GM18508 (cell line): ENCODE data around the gene PTPRM.

ENCODE experiments used
- ATAC-seq: cut with Tn5 transposase; IDR thresholded peaks from one replicate; pipeline ENCODE4 v1.9.1; 2021; ENCODE audit warnings: moderate number of reproducible peaks; ENCODE audit not compliant: insufficient read depth, unreplicated experiment

The PTPRM gene

DNA sequence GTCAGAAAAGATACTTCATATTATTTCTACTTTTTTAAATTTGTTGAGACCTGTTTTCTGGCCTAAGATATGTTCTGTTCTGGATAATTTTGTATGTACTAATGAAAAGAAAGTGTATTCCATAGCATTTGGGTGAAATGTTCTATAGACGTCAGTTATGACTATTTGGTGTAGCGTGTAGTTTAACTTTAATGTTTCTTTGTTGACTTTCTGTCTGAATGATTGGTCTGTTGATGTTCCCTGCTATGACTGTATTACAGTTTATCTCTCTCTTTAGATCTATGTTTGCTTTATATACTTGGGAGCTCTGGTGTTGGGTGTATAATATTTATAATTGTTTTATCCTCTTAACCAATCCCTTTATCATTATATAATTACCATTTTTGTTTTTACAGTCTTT, 352.4 kb downstream of the PTPRM start:
- no peak for ATAC-seq

DNA sequence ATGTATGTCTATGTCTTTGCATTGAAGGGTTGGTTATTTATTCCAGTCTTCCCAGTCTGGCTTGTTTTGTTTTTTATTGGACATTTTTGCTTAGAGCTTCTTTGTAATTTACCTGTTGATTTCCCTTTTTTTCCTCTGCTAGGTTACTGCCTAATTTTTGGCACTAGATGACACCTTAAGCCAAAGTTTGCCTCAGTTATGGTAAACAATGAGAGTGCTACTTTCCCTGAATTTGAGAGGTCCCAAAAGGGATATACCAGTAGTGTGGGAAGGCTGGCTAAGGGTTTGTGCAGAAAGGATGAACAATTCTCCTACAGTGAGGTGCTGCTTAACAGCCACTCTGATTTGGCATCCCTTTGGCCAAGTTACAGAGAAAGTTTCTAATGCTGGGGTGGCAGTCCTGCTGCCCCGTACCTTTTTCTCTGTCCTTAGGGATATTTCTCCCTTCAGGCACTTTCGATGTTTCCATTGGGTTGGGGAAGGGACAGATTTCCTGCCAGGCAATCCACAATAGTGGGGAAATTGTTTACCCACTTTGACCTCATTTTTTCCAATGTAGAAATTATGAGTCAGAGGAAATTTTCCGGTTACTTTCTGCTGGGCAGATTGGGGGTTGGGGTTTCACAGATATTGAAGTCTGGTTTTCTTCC, 354.9 kb downstream of the PTPRM start:
- no peak for ATAC-seq

DNA sequence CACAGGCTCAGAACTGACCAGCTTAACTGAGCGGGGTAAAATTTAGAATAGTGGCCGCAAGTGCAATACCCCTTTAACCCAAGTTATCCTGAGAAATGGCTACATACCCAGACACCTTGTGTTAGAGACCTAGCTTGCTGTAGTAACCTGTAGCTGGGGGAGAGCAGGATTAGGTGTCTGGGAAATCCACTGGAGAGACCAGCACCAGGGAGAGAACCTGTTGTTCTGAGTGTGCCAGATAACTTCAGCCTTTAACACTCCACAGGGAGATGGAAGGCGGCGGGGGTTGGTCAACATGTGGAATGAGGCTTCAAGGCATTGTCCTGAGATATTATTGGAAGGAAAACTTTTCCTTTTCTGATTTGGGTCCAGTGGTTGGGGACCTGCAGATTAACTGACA, 356.0 kb downstream of the PTPRM start:
- no peak for ATAC-seq

DNA sequence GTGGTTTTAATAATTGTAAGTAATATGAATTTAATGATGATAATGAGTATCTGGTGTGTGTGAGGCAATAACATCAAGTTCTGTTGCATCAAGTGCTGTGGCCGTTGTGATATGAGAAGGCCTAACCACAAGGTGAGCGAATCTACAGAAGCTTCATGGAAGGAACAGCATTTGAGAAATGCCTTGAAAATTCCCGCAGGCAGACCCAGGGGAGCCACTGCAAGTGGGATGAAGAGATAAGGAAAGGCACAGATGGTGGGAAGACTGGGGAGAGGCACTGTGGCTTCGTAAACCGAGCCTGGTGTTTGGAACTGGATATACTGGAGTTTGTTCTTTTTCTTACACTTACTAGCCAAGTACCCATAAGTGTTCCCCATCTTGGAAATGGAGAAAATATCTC, 357.5 kb downstream of the PTPRM start:
- no peak for ATAC-seq

DNA sequence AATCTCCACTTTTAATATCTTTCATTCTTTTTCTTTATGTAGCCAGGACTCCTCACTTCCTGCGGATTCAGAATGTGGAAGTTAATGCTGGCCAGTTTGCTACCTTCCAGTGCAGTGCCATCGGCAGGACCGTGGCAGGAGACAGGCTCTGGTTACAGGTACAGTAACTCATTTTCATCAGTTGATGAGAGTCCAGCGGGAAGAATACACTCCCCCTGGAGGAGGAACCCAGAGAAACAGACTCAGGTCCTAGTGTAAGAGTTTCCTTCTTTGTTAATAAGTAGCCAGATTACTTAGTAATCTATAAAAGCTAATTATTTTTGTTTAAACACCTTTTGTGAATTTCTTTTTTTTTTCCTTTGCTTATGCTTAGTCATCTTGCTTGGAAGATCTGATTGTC, 359.4 kb downstream of the PTPRM start:
- ATAC-seq, result no peak

DNA sequence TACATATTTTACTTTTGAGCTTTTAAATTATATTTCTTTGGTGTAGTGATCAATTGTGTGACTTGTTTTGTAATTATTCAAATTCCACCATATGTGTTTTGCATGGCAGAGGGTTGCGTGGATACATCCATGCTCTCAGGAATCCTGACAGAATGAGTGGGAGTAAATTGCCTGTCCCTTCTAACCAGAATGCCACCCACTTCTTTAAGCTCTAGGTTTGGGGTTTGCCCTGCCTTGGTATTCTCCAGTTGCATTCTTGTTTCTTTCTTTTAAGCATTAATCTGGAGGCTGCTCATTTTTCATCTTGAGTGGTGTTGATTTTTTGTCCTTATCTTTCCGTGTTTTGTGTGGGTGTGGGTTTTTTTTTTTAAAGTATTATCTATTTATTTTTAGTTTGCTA, 360.0 kb downstream of the PTPRM start:
- no peak for ATAC-seq

DNA sequence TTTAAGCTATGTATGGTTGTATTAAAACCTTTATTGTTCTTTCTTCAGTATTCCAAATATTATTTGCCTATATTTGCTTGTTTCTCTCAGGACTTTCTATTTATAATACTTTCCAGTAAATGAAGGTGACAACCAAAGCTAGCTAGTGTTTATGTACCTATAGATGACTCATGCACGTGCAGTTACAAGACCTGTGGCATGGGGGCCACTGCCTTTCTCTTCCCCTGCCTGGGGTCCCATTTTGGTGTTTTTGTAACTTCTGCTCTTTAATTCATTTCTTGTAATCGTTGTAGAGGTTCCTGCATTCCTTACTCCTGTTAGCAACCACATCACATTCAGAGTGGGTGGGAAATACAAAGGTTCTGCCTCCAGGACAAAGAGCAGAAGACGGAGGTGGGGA, 364.6 kb downstream of the PTPRM start:
- ATAC-seq, result no peak

DNA sequence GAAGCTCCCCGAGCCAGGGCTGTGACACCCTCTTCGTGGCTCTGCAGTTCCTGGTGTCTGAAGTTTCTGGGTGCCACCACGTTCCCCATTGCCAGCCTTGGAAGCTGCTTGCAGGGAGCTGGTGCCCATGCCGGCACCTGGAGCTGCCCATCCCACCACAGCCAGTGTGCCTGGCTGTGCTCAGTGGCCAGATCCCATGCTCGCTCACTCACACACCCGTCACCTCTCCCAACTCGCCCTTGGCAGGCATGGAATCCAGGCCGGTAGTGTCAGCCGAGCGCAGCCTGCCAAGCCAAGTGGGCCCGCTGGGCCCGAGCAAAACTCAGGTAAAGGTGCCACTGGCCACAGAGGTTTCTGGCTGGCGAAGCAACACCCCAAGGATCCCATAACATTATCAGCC, 370.2 kb downstream of the PTPRM start:
- no peak for ATAC-seq

DNA sequence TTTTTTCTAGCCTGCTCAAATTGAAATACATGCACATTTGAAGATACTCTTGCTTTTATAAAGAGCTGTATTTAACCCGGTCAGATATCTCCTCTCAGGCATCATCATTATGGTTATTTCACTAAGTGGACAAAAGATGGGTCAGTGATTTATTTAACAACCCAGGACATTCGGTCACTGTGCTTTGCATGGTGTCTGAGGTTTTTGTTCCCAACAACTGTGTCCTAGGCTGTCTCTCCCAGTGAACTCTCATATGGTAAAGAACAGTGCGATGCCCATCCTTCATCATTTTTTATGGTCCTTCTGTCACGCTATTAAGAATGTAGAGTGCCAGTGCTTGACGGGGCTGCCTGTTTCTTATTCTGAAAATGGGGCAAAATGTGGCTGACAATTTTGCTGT, 372.4 kb downstream of the PTPRM start:
- ATAC-seq, result no peak

DNA sequence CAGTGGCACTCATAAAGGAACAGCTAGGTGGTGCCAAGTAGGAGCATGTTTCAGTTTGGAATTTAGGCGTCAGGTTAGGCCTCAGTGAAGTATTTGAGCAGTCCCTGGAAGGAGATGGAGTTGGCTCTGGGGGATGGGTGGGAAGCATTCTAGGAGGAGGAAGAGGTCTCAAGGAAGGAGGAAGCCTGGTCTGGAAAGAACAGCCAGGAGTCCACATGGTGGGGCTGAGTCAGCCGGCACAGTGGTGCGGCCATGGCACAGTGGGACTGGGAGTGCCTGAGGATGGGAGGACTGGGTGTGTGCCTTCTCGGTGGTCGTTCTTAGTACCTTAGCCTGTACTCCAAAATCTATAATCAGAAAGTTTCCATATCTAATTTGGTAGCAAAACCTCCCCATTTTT, 373.3 kb downstream of the PTPRM start:
- no peak for ATAC-seq

DNA sequence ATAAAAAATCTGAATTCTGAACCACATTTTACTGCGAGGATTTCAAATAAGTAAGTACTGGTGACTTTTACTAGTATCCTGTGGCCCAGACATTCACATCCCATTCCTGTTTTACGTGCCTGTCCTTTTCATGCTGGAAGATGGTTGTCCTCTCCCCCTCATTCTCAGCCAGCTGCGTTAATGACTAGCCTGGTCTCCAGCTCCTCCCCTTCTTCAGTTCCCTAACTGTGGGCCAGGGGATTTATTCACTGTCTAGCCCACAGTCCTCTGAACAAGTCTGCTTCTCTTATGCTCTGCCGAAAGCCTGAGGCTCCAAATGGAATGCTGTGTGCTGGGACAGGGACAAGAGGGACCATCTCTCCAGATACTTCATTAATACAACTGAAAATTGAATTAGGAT, 373.9 kb downstream of the PTPRM start:
- ATAC-seq, result no peak

DNA sequence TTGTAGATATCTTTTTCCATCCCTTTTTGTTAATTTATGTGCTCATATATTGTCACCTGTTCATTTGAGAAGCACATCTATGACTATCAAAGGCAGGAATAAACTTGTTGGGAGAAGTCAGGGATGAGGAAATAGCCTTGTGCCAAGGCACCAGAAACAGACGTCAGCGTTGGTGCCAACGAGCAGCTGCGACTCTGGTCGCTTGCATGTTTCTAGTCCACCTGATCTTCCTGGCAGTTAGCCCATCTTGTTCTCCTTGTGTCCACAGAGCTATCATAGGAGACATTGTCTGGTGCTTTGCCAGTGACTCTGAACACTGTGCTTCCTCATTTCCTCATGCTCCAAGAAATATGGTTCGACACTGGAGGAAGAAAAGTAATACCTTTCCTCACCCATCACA, 374.4 kb downstream of the PTPRM start:
- no peak for ATAC-seq

DNA sequence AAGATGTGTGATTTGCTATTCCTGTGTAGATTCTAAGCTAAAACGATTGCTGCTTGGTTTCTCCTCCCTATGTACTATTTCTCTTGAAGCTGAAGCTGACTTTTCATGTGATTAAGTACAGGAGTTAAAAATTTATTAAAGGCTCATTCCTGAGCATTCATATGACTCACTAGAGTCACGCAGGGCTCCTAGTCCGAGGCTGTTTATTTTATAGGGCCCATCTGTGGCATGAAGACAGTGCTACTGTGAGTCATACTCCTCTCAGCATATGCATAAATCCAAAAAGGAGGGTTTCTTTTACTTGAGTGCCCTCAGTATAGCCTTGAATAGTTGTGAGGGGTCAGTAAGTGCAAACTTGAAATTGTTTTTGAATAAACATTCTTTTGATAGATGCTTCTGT, 378.8 kb downstream of the PTPRM start:
- ATAC-seq, result no peak

DNA sequence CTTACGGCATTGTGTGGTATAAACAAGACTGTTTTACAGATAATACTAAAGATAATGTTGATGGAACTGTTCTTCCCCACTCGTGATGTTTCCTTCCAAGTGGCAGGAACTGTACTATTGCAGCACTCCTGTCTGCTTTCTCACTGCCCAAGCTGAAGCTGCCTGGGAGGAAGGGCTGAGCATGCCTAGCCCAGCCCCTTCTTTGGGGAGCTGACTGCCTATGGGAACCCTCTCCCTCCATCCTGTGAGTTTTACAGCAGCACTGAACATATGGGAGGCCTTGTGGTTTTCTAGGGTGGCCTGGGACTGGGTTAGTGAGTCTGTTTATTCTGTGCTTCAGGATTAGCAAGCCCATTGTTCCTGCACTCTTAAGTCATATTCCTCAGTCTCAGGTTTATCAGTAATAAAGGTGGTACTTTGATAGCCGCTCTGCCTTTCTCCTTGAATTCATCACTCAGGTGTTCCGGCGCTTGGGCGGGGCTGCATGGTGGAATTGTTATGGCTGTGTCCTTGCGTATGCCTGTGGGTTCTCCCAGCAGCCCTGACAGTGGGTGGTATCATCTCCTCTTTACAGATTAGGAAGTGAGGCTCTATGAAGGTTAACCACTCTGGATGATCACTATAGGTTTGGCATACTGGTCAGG, 379.7 kb downstream of the PTPRM start:
- no peak for ATAC-seq

DNA sequence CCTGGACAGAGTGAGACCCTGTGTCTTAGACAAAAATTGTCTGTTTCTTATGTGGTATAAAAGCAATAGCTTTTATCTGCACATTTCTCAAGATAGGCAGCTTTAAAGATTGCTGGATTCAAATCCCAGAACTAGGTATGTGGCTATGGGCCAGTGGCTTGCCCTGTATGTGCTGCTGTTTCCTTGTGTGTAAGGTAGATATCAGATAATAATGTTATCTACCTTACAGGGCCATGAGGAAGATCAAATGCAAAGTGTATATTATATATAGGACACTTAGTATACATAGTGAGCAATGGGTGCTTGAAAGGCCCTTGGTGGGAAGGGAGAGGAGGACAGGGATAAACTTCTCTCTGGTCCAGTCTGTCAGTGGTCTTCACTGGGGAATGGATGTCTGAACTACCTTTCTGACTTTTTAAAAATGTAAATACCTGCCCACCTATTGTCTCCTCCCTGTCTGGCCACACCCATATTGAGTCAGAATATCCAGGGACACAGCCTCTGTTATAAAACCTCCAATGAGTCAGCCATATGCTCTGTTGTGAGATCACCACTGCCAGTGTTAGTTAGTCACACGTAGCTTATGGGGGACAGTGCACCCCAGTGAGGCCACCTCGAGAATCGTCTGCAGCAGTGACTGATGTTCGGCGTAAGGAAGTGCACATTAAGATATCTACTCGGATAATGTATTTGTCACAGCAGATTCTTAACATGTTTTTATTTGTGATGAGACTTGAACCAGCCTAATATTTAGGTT, 383.4 kb downstream of the PTPRM start:
- ATAC-seq, result no peak

DNA sequence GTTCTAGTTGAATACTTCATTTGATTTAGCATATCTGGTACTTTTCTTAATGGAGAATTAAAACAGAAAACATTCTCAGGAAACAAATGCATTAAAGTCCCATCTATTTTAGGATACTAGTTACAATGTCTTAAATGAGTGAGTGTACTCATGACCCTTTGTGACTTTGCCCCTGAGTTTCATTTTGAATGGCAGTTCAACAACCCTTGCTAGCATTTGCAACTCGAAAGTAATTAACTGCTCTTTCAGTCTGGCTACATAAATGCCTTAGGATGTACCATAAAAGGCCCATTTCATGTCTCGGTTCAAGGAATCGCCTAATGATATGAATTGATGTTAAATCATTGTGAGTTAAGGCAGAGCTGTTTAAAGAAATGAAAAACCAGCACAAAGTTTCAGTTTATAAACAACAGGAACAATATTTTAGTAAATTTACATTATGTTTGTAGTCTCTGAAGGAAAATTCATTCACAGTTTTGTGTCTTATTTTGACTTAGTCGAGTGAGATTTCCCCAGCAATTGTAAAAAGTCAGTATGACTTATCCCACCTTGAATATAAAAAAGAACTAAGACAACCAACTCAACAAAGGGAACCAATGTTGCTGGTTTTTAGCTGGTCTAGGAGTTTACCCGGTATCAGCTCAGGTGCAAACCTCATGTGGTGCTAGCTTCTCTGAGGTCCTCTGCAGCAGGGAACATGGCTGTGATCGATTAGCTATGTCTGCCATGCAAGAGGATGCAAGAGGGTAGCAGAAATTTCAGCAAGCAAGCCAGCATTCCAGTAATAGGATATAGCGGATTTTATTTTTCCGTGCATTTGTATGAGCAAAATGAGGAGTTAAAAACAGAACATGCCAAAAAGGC, 386.2 kb downstream of the PTPRM start:
- peak; percentile 83 for ATAC-seq

DNA sequence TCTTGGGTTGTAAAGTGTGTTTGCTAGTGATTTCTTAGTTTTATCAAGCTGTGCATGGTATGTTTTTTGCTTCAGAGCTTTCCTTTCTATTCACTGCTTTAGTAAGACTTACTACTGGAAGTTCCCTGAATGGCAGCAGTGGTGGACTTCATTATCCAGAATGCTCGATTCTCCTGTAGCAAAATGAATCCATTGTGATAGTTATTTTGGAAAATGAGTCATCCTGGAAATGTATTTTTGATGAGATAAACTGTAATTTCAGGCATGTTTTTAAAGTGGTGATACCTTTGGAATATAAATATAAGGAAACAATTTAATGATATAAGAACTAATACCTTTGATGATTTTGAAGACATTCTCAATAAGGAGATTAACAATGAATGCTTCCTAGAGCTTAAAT, 387.1 kb downstream of the PTPRM start:
- no peak for ATAC-seq

DNA sequence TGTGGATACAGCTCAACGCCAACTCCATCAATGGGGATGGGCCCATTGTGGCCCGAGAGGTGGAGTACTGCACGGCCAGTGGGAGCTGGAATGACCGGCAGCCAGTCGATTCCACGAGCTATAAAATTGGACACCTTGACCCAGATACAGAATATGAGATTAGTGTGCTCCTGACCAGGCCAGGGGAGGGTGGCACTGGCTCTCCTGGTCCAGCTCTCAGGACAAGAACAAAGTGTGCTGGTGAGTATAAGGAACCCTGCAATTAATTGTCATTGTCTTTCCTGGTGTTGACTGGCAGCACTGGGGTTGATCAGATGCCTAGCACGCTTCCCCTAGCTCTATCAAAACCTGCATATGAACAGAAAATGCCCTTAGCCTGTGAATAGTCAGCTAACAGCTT, 388.1 kb downstream of the PTPRM start:
- no peak for ATAC-seq

DNA sequence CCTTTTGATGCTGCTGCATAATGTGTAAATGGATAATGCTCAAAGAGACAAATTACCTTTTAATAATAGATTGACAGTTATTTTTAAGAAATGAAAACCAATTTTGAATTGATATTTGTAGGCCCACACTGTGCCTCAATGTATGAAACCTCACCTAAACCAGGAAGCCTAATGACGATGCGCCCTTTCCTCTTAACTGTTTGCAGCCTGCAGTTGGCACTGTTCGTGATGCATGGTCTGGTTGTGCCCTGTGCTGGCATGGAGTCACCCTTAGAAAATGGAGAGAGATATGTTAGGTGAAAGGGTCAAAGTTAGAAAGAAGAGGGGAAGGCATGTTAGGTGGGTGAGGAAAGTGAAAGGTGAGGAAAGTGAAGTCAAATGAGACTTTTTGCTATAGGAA, 390.2 kb downstream of the PTPRM start:
- ATAC-seq, result no peak

DNA sequence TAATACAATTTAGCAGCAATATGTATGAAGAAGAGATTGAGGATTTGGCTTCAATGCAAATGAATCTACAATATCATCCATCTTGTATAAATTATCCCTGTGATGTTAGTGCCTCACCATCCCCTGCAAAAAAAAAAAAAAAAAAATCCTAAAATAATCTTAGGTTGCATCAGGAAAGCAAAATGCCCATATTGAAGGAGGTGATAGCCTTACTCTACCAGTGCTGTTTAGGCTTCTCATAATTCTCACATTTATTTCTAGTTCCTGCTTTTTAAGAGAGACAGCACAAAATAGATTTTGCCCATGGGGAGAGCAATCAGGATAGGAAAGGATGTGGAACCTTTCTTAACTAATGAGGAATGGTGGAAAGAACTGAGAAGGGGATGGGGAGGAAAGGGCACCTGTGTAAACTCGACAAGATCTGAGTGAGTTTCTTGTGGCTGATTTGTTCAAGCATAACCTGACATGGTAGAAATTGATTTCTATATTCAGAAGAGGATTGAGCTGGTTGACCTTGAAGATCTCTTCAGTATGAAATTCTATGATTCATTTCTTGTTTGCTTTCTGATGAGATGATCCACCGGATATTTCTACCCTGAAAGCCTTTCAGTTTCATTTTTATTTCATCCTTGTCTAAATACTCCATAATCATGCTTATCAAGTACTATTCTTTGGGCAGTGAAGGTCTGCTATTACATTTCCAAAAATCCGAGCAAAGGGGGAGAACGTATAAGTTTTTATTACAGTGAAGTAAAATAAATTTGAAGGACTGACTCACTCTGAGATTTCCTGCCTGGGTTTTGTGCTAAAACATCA, 391.2 kb downstream of the PTPRM start:
- no peak for ATAC-seq
